OCI-LY7 (cell line): ENCODE results near the gene C11orf58.

Experiments
- CTCF ChIP-seq: fragments of 200-600 bp; sonication (generic); conservative IDR thresholded peaks from 2 replicates; pipeline ENCODE4 v1.5.1; 2014; ENCODE audit warnings: mild to moderate bottlenecking, antibody characterized with exemption, low read length, moderate library complexity, mixed read lengths
- EZH2phosphoT487 ChIP-seq: fragments of 200-600 bp; sonication (generic); IDR thresholded peaks from 2 replicates; pipeline ENCODE4 v1.6.1; 2018; ENCODE audit warnings: low read depth, borderline replicate concordance, mild to moderate bottlenecking, mixed run types, antibody characterized with exemption, low read length, moderate library complexity, mixed read lengths

GRCh38 chr11:16770016-16770415 lies 31.6 kb downstream of the C11orf58 start:
- TF ChIP-seq CTCF (no peak), EZH2phosphoT487 (no peak)
